HepG2 (cell line): ENCODE results near the gene APRT. TPM values are rescaled to one million over a fixed set of nuclear protein-coding genes. Genes with fewer than 3 reads are reported as not detected.

ENCODE experiments used
- NFKB2 ChIP-seq: sonication (generic); formaldehyde crosslinking; IDR thresholded peaks from 2 replicates; pipeline ENCODE4 v1.4.0; 2020; ENCODE audit warnings: missing genetic modification reagents, borderline replicate concordance
- ZNF251 ChIP-seq: sonication (generic); formaldehyde crosslinking; IDR thresholded peaks from 2 replicates; pipeline ENCODE4 v1.9.0; 2021; ENCODE audit warnings: mild to moderate bottlenecking, missing genetic modification reagents
- ZNF570 ChIP-seq: sonication (generic); formaldehyde crosslinking; IDR thresholded peaks from 2 replicates; pipeline ENCODE4 v1.4.0; 2020; ENCODE audit warnings: mild to moderate bottlenecking, missing genetic modification reagents, borderline replicate concordance
- ZNF598 ChIP-seq: sonication (generic); formaldehyde crosslinking; IDR thresholded peaks from 2 replicates; pipeline ENCODE4 v1.5.1; 2020; ENCODE audit warnings: mild to moderate bottlenecking, missing genetic modification reagents, borderline replicate concordance
- ZNF788 ChIP-seq: sonication (generic); formaldehyde crosslinking; IDR thresholded peaks from 2 replicates; pipeline ENCODE4 v1.5.0; 2020; ENCODE audit warnings: mild to moderate bottlenecking, missing genetic modification reagents, borderline replicate concordance
- polyA plus RNA-seq, 8 experiments: library from polyadenylated mRNA; depleted of rRNA in 3 of 8; stranded (reverse) in 7 of 8; unstranded in 1 of 8; fragments of >200 nt; fragmentation: Illumina TruSeq in 4 of 8; extraction: Trizol in 4 of 8; gene quantifications; 2 replicates each; pipeline versions ENCODE4 v1.2.1 to v1.2.3, GENCODE V29; 2011 to 2016; ENCODE audit warnings: low read depth in 4 of 8, missing spikeins in 1 of 8, mixed read lengths in 1 of 8; ENCODE audit not compliant: insufficient read depth in 1 of 8
- total RNA-seq, 5 experiments: library from RNA; depleted of rRNA; stranded (reverse); fragments of >200 nt; fragmentation: Illumina TruSeq; extraction: Trizol; gene quantifications; 2 replicates each; pipeline ENCODE4 v1.2.3, GENCODE V29; 2016; ENCODE audit warnings: low read depth in 1 of 5
- TF ChIP-seq, protein P1 (sequence below), 2 experiments: sonication (generic) in 1 of 2; formaldehyde crosslinking in 1 of 2; IDR thresholded peaks; 2 replicates each; pipeline versions ENCODE4 v1.4.0 to v1.6.1; 2016 to 2020; ENCODE audit warnings: borderline replicate concordance in 1 of 2, low read depth in 1 of 2, mild to moderate bottlenecking in 1 of 2, missing genetic modification reagents in 1 of 2
- TF ChIP-seq, protein P2 (sequence below): sonication (generic); formaldehyde crosslinking; conservative IDR thresholded peaks from 2 replicates; pipeline ENCODE4 v1.5.0; 2020; ENCODE audit warnings: missing genetic modification reagents
- TF ChIP-seq, protein P3 (sequence below): sonication (generic); formaldehyde crosslinking; IDR thresholded peaks from 2 replicates; pipeline ENCODE4 v1.4.0; 2020; ENCODE audit warnings: missing genetic modification reagents
- TF ChIP-seq, protein P4 (sequence below): sonication (generic); formaldehyde crosslinking; IDR thresholded peaks from 2 replicates; pipeline ENCODE4 v1.4.0; 2020; ENCODE audit warnings: mild to moderate bottlenecking, missing genetic modification reagents
- TF ChIP-seq, protein P5 (sequence below): sonication (generic); formaldehyde crosslinking; IDR thresholded peaks from 2 replicates; pipeline ENCODE4 v1.4.0; 2020; ENCODE audit warnings: mild to moderate bottlenecking, missing genetic modification reagents

The APRT gene
- total and polyA plus RNA-seq, 2 of the 13 experiments (the other 11 are each of a cell fraction or from before 2014, with no cell fraction given): 155 to 242 TPM

DNA sequence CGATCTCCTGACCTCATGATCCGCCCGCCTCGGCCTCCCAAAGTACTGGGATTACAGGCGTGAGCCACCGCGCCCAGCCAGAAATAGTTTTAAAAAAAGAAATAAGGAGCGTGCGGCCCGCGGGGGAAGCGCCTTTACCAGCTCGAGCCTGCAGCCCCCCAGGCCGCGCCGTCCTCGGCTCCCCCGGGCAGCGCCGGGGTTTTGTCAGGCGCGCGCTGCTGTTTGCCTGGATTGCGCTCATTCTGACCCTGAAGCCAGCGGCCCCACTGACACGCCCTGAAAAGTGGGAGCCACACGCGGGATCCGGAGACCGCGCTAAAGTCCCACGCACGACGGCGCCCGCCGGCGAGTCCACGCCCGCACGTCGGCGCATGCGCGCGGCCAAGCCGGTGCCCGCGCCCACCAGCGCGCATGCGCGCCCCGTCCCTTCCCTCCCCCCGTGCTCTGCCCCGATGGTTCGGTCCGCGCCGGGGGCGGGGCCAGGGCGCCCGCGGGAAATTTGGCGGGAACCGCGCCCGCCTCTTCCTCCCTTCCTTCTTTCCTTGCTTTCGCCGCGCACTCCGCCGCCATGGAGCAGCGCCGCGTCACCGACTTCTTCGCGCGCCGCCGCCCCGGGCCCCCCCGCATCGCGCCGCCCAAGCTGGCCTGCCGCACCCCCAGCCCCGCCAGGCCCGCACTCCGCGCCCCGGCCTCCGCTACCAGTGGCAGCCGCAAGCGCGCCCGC lies 8.3 kb downstream of the APRT start, which contains the start of gene CDT1 (continued):
- TF ChIP-seq, protein P1, sequence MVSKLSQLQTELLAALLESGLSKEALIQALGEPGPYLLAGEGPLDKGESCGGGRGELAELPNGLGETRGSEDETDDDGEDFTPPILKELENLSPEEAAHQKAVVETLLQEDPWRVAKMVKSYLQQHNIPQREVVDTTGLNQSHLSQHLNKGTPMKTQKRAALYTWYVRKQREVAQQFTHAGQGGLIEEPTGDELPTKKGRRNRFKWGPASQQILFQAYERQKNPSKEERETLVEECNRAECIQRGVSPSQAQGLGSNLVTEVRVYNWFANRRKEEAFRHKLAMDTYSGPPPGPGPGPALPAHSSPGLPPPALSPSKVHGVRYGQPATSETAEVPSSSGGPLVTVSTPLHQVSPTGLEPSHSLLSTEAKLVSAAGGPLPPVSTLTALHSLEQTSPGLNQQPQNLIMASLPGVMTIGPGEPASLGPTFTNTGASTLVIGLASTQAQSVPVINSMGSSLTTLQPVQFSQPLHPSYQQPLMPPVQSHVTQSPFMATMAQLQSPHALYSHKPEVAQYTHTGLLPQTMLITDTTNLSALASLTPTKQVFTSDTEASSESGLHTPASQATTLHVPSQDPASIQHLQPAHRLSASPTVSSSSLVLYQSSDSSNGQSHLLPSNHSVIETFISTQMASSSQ (IDR thresholded peaks at IDR 0.05; ENCODE audit: low read depth): no peak
- TF ChIP-seq, protein P1 (CRISPR knock-in tag; IDR thresholded peaks at IDR 0.05; ENCODE audit: borderline replicate concordance): 0 out of 2 replicates have a peak, but pooled peaks have one; percentile 43
- TF ChIP-seq, protein P2, sequence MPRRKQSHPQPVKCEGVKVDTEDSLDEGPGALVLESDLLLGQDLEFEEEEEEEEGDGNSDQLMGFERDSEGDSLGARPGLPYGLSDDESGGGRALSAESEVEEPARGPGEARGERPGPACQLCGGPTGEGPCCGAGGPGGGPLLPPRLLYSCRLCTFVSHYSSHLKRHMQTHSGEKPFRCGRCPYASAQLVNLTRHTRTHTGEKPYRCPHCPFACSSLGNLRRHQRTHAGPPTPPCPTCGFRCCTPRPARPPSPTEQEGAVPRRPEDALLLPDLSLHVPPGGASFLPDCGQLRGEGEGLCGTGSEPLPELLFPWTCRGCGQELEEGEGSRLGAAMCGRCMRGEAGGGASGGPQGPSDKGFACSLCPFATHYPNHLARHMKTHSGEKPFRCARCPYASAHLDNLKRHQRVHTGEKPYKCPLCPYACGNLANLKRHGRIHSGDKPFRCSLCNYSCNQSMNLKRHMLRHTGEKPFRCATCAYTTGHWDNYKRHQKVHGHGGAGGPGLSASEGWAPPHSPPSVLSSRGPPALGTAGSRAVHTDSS (CRISPR knock-in tag): 0 out of 2 replicates have a peak, but pooled peaks have one; percentile 79
- TF ChIP-seq ZNF251 (no peak), ZNF598 (CRISPR knock-in tag) (peak; percentile 60; the same call in 1 of the 2 replicates), ZNF788 (CRISPR knock-in tag) (no peak; the same call in 1 of the 2 replicates), NFKB2 (CRISPR knock-in tag) (peak; percentile 84; the same call in 1 of the 2 replicates), ZNF570 (CRISPR knock-in tag) (peak; percentile 40; the same call in 1 of the 2 replicates)
- TF ChIP-seq, protein P3, sequence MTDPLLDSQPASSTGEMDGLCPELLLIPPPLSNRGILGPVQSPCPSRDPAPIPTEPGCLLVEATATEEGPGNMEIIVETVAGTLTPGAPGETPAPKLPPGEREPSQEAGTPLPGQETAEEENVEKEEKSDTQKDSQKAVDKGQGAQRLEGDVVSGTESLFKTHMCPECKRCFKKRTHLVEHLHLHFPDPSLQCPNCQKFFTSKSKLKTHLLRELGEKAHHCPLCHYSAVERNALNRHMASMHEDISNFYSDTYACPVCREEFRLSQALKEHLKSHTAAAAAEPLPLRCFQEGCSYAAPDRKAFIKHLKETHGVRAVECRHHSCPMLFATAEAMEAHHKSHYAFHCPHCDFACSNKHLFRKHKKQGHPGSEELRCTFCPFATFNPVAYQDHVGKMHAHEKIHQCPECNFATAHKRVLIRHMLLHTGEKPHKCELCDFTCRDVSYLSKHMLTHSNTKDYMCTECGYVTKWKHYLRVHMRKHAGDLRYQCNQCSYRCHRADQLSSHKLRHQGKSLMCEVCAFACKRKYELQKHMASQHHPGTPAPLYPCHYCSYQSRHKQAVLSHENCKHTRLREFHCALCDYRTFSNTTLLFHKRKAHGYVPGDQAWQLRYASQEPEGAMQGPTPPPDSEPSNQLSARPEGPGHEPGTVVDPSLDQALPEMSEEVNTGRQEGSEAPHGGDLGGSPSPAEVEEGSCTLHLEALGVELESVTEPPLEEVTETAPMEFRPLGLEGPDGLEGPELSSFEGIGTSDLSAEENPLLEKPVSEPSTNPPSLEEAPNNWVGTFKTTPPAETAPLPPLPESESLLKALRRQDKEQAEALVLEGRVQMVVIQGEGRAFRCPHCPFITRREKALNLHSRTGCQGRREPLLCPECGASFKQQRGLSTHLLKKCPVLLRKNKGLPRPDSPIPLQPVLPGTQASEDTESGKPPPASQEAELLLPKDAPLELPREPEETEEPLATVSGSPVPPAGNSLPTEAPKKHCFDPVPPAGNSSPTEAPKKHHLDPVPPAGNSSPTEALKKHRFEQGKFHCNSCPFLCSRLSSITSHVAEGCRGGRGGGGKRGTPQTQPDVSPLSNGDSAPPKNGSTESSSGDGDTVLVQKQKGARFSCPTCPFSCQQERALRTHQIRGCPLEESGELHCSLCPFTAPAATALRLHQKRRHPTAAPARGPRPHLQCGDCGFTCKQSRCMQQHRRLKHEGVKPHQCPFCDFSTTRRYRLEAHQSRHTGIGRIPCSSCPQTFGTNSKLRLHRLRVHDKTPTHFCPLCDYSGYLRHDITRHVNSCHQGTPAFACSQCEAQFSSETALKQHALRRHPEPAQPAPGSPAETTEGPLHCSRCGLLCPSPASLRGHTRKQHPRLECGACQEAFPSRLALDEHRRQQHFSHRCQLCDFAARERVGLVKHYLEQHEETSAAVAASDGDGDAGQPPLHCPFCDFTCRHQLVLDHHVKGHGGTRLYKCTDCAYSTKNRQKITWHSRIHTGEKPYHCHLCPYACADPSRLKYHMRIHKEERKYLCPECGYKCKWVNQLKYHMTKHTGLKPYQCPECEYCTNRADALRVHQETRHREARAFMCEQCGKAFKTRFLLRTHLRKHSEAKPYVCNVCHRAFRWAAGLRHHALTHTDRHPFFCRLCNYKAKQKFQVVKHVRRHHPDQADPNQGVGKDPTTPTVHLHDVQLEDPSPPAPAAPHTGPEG: peak; percentile 47
- TF ChIP-seq, protein P4, sequence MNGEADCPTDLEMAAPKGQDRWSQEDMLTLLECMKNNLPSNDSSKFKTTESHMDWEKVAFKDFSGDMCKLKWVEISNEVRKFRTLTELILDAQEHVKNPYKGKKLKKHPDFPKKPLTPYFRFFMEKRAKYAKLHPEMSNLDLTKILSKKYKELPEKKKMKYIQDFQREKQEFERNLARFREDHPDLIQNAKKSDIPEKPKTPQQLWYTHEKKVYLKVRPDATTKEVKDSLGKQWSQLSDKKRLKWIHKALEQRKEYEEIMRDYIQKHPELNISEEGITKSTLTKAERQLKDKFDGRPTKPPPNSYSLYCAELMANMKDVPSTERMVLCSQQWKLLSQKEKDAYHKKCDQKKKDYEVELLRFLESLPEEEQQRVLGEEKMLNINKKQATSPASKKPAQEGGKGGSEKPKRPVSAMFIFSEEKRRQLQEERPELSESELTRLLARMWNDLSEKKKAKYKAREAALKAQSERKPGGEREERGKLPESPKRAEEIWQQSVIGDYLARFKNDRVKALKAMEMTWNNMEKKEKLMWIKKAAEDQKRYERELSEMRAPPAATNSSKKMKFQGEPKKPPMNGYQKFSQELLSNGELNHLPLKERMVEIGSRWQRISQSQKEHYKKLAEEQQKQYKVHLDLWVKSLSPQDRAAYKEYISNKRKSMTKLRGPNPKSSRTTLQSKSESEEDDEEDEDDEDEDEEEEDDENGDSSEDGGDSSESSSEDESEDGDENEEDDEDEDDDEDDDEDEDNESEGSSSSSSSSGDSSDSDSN (CRISPR knock-in tag): peak; percentile 33; the same call in 1 of the 2 replicates
- TF ChIP-seq, protein P5, sequence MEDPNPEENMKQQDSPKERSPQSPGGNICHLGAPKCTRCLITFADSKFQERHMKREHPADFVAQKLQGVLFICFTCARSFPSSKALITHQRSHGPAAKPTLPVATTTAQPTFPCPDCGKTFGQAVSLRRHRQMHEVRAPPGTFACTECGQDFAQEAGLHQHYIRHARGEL (CRISPR knock-in tag): 0 out of 2 replicates have a peak, but pooled peaks have one; percentile 64
